HG02840 (cell line): ENCODE data around the gene DNAH3.
"Not testable (repeated sequence)": the region's sequence is repeated elsewhere in the genome, so short reads cannot be mapped to it uniquely, and the experiment has no call there.

Experiments used
- ATAC-seq: cut with Tn5 transposase; IDR thresholded peaks from one replicate; pipeline ENCODE4 v1.9.1; 2021; ENCODE audit warnings: mild to moderate bottlenecking, moderate library complexity, moderate number of reproducible peaks; ENCODE audit not compliant: unreplicated experiment, low FRiP score

The DNAH3 gene

GRCh38 chr16:21126518-21126917, 24.1 kb downstream of the DNAH3 start:
- no peak for ATAC-seq

DNA sequence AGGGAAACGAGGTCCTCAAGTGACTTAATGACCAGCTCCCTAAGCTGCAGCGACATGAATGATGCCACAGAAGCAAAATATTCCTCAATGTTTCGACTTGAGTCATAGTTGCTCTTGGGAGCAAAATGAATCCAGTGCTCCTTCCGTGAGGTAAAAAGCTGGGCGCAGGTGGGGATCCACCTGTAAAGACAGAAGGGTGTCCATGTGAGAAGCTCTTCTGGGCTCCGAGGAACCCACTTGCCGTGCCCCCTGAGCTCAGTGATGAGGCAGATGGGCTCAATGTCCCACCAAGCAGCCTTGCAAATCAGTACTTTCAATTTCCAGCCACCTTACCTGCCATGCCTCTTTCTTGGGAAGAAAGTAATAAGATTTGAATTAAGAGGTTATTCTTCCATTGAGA, 25.5 kb downstream of the DNAH3 start:
- no peak for ATAC-seq

- ATAC-seq: no peak
Observed at GRCh38 chr16:21120976-21121520, 29.6 kb downstream of the DNAH3 start.

- no peak for ATAC-seq
Observed at GRCh38 chr16:21117567-21117966, 33.1 kb downstream of the DNAH3 start.

- ATAC-seq: no peak
Observed at GRCh38 chr16:21116148-21116693, 34.4 kb downstream of the DNAH3 start.

- not testable (repeated sequence) for ATAC-seq
Observed at GRCh38 chr16:21115551-21115950, 35.1 kb downstream of the DNAH3 start.

DNA sequence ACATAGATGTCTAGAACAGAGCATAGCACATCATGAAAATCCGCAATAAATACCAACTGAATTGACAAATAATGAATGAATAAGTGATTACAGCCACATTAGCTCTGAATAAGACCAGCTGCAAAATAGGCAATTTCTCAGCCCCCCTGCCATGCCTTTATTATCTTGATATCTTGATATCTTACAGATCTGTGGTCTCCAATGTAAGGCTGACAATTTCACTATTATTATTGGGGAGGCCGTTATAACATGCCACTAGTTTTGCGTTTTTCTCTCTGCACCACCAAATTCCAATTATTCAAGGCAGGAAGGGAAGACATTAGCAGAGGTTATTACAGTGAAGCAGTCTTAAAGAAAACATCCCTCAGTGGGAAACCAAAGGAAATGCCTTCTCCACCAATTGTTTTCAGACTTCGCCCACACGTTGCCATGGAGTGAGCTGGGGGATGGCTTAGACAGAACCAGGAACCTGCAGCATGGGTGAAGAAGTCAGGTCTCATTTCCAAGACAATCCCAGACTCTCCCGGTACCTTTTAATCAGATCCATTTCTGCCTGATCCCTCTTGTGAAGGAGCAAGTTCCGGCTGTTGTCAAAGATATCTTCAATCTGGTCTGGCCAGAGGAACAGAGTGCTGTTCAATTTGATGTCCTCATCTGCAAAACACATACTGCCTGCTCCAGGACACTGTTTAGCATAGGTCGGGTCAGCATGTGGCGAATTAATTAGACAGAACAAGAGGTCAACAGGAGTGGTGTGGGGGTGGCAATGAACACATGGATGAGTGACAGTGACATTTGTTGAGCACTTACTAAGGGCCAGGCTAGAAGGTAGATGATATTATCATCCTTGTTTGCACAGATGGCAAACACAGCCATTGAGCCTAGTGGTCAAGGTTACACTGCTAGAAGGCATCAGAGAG, 46.4 kb downstream of the DNAH3 start:
- ATAC-seq: no peak

GRCh38 chr16:21101631-21102420, 48.8 kb downstream of the DNAH3 start:
- ATAC-seq: no peak

DNA sequence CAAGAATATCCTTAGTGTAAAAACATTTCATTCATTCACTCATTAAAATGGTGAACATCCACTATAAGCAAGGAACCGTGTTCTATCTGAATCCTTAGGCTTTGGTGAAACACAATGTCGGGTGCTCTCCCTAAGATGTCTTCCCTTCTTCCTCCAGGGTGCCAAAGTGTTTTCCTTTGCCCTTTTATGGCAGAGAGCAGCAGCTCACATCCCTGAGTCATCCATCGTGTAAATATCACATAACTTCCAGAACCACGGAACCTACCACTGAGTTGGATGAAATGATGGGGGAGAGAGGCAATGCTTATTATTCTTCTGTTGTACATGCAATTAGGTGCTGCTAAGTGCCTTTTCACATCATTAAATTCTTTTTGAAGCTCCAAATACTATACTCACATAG, 50.2 kb downstream of the DNAH3 start:
- ATAC-seq: no peak

DNA sequence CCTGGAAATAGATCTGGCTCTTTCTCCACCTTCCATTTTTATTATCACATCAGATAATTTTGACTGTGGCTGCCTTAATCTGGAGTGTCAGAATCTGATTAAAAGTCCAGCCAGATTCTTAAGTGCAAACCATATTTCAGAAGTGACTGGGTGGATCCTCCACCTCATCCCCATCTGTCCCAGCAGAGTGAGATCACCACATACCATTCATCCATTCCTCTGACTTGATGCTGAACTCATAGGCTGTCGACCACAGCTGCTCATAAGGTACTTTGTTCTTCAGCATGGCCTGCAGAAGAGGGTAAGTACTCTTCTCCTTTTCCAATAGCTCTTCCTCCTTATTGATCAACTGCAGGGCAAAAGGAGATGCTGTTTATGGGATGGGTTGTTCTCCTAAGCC, 53.5 kb downstream of the DNAH3 start:
- no peak for ATAC-seq

DNA sequence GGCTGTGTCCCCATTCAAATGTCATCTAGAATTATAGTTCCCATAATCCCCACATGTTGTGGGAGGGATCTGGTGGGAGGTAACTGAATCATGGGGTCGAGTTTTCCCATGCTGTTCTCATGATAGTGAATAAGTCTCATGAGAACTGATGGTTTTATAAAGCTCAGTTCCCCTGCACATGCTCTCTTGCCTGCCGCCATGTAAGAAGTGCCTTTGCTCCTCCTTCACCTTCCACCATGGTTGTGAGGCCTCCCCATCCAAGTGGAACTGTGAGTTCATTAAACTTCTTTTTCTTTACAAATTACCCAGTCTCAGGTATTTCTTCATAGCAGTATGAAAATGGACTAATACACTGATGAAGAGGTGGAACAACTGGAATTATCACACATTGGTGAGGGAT, 55.9 kb downstream of the DNAH3 start:
- not testable (repeated sequence) for ATAC-seq

GRCh38 chr16:21092951-21093350, 57.7 kb downstream of the DNAH3 start:
- ATAC-seq: no peak

- no peak for ATAC-seq
Observed at GRCh38 chr16:21088646-21089538, 61.8 kb downstream of the DNAH3 start.

DNA sequence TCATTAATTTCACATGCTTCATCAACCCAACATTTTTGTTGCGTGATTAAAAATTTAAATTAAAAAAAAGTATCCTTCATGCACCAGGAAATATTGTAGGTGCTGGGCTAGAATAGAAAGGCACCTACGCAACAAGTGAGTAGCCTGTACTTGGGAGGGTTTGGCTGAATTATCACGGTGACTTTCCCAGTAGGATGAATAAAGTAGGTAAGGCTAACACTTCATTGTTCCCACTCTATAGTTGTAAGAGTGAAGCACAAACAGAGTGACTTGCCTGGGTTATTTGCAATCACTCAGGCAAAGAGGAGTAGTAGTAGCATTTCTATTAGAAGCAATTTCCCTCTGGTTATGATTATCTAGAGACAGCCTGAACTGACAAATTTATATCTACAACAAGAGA, 62.5 kb downstream of the DNAH3 start:
- ATAC-seq: no peak

DNA sequence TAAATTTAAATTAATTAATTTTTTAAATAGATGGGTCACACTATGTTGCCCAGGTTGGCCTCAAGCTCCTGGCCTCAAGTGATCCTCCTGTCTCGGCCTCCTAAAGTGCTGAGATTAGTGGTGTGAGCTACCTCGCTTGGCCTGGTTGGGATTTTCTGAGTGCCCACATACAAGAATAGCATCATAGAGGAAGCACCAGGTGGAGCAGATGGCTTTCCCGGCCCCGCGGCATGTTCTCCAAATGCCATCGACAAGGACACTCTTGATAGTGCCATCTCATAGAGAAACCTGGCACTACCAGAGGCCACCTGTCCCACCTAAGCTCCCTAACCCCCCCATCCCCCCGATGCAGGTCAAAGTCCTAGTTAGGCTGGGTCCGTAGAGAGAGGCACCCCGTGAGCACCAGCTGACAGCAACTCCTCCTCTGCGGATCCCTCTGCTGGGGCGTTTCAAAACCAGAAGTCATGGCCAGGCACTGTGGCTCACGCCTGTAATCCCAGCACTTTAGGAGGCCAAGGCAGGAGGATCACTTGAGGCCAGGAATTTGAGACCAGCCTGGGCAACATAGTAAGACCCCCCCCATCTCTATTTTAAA, 65.9 kb downstream of the DNAH3 start:
- ATAC-seq: no peak

- no peak for ATAC-seq
Observed at GRCh38 chr16:21083729-21084268, 66.8 kb downstream of the DNAH3 start.

DNA sequence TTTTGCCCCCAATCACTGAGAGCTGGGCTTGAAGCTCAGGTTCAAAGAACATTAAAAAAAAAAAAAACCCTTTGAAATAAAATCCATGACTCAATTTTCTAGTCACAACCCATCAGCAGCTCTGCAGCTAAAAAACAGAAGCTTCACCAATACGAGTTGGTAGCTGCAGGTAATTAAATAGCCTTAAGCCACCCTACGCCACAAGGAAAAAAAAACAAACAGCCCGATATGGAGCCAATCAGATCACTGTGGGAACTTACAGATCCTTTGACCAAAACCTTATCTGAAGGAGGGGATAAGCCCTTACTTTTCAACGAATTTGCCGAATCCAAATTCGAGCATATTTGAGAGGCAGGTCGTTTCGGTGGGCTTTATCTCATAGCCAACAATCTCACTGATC, 69.3 kb downstream of the DNAH3 start:
- ATAC-seq: no peak

- ATAC-seq: no peak
Observed at GRCh38 chr16:21078563-21078962, 72.1 kb downstream of the DNAH3 start.

GRCh38 chr16:21076186-21076883, 74.3 kb downstream of the DNAH3 start:
- no peak for ATAC-seq
